SH-SY5Y (cell line): Measurements from ENCODE around the gene VPS35.

Source experiments
- GATA2 ChIP-seq: IDR thresholded peaks from 2 replicates; pipeline ENCODE4 v1.6.1; 2011; ENCODE audit warnings: mild to moderate bottlenecking, low read depth, low read length
- GATA3 ChIP-seq: IDR thresholded peaks from 2 replicates; pipeline ENCODE4 v1.6.1; 2011; ENCODE audit warnings: low read depth, mild to moderate bottlenecking, low read length, moderate library complexity

- TF ChIP-seq GATA2 (no peak), GATA3 (no peak)
Observed at GRCh38 chr16:46650254-46650623, 38.7 kb downstream of the VPS35 start.
